Measurements from ENCODE around the gene C1orf56.

- TF ChIP-seq CTCF (IDR thresholded peaks at IDR 0.05) = no peak
- no peak for TF ChIP-seq POLR2A (IDR thresholded peaks at IDR 0.05)
Observed at GRCh38 chr1:151002611-151003010, 44.9 kb upstream of the C1orf56 start.
